HG02763 (cell line): ENCODE results near the gene DHRS1.

ENCODE experiments used
- ATAC-seq: cut with Tn5 transposase; IDR thresholded peaks from one replicate; pipeline ENCODE4 v1.9.1; 2021; ENCODE audit warnings: mild to moderate bottlenecking, moderate library complexity; ENCODE audit not compliant: unreplicated experiment

The DHRS1 gene

GRCh38 chr14:24285351-24285750, 14.2 kb downstream of the DHRS1 start:
- no peak for ATAC-seq

- no peak for ATAC-seq
Observed at GRCh38 chr14:24284501-24285035, 15.0 kb downstream of the DHRS1 start.

DNA sequence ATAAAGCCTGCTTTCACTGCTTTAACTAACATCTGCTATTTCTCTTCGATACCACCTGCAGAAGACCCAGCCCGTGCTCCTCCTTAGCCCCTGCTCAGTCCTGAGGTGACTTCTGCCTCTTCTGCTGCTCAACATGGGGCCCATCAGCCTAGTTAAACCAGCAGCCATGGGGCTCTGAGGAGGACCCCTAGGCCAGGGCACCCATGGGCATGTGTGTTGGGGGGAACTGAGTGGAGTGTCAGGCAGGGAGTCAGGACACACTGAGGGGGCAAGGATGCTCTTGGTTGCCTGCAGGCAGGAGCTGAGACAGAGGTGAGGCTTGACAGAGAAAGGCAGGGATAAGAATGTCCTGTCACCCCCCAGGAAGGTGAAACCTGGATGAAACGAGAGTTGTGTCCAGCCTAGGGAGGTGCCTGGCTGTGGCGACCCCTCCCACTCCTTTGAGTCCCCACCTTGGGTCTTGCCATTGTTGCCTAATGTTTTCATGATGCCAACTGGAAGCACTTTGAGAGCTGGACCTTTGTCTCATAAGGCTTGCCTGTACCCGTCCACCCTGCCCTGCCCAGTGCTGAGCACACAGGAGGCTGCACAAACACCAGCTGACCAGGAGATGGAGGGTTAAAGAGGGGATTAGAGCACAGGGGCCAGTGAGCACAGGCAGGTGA, 15.7 kb downstream of the DHRS1 start:
- no peak for ATAC-seq

DNA sequence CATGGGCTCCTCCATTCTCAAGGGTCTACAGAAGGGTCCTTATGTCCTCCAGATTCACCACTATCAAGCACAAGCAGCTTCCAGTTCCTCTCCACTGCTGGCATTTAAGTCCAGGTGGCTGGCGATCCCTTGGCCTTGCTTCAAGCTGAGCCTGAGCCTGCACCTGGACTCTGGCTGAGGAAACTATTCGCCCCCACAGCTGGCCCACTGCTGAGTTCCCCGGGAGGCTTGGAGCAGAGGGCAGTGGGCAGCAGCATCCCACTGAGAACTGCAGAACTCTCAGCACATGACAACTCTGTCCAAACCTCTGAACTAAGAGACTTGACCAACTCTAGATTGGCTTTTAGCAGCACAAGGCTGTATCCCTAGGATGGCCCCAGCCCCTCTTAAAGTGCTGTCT, 16.8 kb downstream of the DHRS1 start:
- ATAC-seq: no peak

- no peak for ATAC-seq
Observed at GRCh38 chr14:24281636-24282035, 17.9 kb downstream of the DHRS1 start.

DNA sequence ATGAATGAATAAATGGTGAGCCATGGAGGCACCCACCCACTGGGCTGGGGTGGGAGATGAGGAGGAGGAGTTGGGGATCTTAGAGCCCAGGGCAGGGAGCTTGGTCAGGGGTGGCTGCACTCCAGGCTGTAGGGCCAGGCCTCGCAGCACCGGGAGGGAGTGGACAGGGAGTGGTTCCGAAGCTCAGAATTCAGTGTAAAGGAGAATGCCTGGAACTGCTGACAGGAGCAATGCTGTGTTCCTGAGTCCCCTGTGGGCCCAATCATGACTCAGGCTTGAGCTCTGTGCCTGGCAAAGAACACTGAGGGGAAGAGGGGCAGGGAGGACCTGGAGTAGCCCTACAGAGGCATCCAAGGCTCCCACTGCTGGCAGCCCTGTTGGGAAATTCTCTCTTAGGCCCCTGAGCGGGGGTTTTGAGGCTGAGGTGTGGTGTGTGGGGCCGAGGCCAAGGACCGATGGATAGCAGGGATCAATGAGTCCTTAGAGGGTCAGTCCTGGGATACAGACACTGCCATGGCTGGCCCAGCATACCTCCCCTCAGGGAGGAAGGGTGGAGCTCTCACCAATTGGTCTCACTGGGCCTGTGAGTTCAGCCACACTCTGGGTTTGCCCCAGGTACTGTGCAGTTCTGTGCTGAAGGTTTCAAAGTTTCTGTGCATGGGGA, 18.7 kb downstream of the DHRS1 start:
- no peak for ATAC-seq

DNA sequence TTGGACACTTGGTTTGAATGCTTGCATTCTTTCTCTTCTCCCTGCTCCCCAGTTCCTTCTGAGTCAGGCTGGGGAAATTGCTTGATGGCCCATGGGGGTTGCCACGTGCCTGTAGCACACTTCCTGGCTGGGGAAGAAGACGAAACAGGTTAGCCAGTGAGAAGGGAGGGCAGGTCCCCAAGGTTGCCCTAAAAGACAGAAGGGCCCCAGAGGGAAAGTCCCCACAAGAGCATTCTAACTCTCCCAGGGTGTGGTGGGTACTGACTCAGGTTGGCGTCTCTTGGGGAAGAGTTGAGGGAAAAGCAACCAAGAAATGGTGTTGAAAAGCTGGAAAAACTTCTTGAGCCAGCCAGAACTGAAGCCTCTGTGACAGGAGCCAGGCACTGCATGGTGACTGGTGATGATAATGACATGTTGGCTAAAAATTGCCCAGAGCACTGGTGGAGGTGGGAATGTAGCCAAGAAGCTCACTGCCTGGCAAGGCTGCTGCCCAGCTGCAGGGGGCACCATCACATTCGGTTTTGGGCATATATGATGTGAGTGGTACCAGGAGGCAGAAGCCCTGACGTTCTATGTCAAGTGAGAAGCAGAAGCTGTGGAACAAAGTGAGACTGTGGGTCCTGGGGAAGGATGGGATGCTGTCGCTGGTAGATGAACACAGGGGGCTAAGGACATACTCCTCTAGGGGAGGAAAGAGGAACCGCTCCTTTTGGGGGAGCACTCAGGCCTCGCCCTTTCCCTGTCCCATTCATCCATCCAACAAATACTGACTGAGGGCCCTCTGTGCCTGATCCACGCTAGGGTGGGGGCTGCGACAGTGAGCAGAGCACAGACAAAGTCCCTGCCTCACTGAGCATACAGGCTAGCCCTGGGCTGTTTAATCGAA, 20.0 kb downstream of the DHRS1 start:
- peak; percentile 38 for ATAC-seq

GRCh38 chr14:24278424-24278823, 21.2 kb downstream of the DHRS1 start:
- ATAC-seq: no peak

- ATAC-seq: no peak
Observed at GRCh38 chr14:24277606-24278321, 21.8 kb downstream of the DHRS1 start.

DNA sequence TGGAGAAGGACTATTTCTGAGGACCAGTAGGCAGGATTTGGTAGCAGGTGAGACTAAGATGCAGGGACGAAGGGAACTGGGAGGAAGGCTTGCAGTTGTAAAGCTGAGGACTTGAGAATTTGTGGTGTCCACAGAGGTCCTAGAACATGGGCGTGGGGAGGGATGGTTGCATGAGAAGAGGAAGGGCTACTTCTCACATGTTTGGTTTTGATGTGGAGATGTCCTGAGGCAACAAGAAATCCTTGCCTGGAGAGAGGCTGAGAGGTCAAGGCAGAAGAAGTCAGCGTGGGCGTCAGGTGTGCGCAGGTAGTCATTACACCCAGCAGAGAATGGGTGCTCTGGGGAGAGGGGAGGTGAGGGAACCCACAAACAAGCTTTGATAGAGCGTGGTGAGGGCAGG, 22.5 kb downstream of the DHRS1 start:
- ATAC-seq: no peak

GRCh38 chr14:24274101-24274543, 25.5 kb downstream of the DHRS1 start:
- peak; percentile 37 for ATAC-seq

DNA sequence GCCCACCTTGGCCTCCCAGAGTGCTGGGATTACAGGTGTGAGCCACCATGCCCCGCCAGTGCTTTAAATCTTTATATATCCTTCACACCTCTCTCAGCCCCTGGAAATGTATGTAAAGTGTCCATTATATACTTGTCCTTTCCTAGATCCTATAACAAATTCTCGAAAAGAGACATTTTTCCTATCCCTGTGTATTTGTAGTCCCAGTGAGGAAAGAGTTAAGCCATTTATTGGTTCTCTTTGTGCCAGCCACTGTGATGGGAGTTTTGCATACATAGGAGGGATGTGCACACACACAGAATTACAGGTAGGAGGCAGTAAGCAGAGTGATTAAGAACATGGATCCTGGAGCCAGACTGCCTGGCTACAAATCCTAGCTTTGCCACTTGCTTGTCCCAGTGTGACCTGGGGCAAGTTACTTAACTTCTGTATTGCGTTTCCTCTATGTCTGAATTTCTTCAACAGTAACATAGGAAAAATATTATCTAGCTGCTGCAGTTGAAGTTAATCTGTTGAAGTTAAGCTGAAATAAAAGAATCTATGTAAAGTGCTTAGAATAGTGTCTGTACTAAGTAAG, 26.1 kb downstream of the DHRS1 start:
- no peak for ATAC-seq

DNA sequence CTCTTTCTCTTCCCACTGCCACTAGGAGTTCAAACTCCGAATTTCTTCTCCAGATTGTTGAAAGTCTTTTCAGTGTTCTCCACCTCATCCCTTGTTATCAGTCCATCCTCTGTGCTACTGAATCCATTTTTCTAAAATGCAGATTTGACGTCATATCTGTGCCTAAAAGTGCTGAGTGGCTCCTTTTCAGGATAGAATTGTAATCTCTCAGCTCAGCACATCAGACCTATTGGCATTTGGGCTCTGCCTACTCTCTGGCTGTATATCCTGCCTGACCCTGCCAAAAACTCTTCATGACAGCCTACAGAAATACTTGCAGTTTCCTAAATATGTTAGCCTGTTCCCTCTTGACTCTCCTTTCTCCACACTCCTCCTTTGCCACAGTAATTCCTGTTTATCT, 27.1 kb downstream of the DHRS1 start:
- no peak for ATAC-seq

- ATAC-seq: no peak
Observed at GRCh38 chr14:24271834-24272263, 27.7 kb downstream of the DHRS1 start.

DNA sequence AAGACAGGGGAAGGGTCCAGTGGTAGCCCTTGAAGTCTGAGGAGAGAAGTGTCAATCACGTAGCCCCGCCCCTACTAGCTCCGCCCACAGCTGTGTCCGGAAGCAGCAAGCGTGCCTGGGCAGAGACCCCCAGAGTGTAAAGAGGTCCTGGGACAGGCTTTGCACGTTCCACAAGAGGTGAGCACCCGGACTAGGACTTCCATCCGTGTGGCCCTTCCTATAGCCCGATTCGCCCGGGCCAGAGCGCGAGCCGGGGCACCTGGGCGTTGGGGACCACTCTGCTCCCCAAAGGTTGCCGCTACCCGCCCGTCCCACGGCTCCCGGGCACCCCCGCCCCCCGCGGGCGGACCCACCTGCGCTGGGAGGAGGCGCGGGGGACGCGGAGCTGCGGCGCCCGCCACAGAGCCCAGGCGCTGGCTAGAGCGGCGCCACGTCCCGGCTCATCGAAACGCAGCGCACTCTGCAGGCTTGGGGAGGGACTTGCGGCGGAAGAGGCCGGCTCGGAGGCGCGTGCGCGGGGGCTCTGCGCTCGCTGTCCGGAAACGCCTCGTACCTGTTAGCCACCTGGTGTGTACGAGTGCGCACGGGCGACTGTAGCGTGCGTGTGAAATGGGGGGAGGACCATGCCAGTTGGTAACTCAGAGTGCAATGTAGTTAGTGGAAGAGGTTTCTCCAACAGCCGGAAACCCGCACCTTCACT, 28.3 kb downstream of the DHRS1 start, which contains the start of gene RABGGTA:
TSS of gene RABGGTA (minus strand) at position 464 of the 700 bp plus-strand sequence. CDS start 482 bp downstream, outside the sequence.
- ATAC-seq: peak; percentile 85

DNA sequence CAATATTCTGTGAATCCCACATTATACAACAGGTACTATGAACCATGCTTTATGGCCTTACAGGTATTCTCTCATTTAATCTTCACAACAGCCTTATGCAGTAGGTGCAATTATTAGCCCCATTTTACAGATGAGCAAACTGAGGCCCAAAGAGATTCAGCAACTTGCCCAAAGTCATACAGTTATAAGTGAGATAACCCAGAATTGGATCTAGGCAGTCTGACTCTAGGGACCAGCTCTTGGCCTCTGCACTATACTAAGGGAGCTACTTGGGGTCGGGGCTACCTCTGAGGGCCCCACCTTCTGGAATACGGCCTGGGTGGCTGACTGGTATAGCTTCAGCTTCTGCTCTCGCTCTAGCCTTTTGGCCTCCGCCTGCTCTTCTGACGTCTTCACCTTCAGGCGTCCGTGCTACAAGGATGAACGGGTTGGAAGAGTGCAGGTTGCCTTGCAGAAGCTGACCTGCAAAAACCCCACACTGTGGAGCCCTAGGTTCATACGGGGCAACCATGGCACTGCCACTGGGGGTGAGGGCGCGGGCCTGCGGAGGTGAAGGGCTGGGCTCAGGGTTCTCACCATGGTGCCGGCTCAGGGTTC, 28.9 kb downstream of the DHRS1 start:
- no peak for ATAC-seq

- no peak for ATAC-seq
Observed at GRCh38 chr14:24269910-24270536, 29.6 kb downstream of the DHRS1 start.

GRCh38 chr14:24269368-24269767, 30.2 kb downstream of the DHRS1 start:
- ATAC-seq: no peak

DNA sequence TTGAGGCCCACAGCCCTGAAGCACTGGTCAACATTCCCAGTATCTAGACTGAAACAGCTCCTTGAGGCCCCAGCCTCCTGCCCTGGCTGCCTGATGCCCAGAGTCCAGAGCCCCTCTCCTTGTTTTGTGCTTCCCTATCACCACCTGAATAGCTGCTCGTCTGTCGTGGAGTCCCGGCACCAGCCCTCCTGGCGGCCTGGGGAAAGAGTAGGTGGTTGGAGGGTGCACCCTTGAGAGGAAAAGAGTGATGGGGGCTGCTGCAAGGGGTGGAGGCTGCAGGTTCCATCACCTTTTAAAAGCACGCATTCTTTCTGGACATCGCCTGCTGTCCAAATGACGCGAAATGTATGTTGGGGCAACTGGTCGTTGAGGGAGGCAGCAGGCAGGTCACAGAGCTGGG, 31.4 kb downstream of the DHRS1 start:
- ATAC-seq: no peak
